ENCODE measurements around the gene HOXC9.

HOXC9 gene

DNA sequence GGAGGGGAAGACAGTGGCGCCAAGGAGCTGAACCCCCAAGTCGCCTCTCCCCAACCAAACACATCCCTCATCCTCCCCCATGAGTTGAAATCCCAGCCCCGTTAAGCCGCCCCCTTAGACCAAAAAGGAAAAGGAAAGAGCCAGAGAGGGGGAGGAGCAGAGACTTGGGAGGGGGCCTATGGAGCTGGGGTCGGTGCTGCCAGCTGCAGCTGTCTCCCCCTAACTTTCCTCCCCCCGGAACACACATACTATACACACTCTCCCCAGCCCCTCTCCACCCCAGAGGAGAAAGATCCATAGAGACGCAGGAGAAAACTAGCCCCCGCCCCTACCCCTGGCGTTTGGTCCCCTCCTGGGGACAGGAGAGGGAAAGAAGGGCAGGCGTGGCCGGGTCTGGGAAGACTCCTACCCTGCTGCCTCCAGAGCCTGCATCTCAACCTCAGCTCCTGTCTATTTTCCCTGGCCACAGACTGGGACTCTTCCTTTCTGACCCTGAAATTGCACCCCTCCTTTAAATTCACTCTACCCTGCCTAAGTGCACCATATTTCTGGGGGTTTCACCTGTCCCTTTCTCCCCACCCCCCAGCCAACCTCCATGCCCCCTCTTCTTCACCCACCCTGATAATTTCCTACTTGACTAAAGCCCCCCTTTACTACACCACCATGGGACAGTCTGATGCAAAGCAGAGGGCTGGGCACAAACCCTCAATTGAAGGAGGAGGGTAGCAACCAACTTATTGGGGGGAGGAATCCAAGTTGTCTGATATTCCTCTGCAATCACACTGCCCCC, 1.7 kb upstream of the HOXC9 start:
- no peak for TF ChIP-seq CTCF (IDR thresholded peaks at IDR 0.05; ENCODE audit: extremely low read depth, missing control alignments)
- DNase-seq (ENCODE audit: low spot score) = no peak

DNA sequence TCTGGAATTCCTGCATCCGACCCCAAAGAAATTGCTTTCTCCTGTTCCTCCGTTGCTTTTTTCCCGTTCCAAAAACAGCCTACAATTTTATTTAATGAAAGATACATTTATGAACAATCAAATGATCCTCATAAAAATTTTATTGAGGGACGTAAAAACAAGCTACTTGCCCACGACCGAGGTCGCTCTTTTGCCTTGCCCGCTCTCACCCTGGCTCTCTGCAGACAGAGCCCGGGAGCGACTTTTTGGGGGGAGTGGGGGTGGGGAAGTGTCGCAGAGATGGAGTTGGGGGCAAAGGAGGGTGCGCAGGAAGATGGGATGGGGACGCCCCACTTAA, 1.1 kb upstream of the HOXC9 start:
- DNase-seq (ENCODE audit: low spot score) = no peak
- TF ChIP-seq CTCF (IDR thresholded peaks at IDR 0.05; ENCODE audit: extremely low read depth, missing control alignments) = no peak

GRCh38 chr12:53999559-54000115, 324 bp upstream of the HOXC9 start:
- TF ChIP-seq CTCF (IDR thresholded peaks at IDR 0.05; ENCODE audit: extremely low read depth, missing control alignments) = no peak
- DNase-seq (ENCODE audit: low spot score) = no peak

DNA sequence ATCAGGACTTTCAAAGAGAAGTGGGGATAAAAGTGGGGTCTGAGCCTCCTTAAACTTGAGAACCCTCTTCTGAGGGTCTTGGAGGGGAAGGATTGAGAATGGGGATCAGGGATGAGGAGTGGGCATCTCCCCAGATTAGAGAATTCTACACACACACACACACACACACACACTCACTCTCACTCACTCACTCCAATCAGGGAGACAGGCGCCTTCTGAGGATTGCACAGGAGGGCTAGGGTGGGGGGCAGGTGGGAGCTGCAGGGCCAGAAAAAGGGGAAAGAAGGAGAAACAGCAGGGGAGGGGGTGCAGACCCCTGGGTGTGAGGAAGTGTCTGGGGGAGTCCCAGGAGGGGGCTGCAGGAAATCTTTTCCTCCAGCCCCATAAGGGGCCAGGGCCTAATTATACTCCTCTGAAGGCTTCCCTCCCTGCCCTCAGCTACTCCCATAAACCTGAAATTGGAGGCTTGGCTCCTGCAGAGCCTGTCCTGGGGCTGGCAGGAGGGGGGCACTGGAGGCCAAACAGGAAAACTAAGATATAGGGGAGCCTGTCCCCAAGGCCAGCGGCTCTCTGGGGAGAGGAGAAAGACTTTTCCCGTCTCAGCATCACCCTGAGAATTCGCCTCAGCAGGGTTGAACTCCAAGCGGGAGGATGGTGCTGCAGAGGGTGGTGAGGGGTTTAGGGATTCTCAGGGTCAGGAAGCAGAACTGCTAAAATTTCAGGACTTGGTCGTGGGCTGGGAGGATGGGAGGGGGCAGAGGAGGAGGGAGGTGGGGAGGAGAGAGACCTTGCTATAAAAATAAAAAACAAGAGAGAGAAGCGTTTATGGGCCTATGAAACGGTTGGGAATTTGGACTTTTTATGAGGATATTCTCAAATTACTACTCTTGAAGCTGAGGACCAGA, 1.6 kb downstream of the HOXC9 start:
- no peak for DNase-seq (ENCODE audit: low spot score)
- TF ChIP-seq CTCF (IDR thresholded peaks at IDR 0.05; ENCODE audit: extremely low read depth, missing control alignments) = no peak

DNA sequence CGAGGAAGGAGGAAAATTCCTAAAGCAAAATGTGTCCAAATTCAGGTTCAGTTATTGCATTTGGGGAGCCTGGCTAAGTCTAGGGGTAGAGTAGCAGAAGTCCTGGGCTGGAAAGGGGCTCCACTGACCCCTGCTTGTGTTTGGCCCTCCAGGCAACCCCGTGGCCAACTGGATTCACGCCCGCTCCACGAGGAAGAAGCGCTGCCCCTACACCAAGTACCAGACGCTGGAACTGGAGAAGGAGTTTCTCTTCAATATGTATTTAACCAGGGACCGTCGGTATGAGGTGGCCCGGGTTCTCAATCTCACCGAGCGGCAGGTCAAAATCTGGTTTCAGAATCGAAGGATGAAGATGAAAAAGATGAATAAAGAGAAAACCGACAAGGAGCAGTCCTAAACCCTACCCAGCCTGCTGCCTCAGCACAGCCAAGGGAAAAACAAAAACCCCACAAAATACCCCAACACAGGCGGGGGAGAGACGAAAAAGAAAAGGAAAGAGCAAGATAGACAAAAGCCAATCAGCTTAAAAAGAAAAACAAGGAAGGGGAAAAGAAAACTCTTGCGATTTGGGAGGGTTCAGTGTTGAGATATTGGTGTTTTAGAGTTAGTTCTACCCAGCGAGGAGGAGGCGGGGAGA, 2.4 kb downstream of the HOXC9 start:
- TF ChIP-seq CTCF (IDR thresholded peaks at IDR 0.05; ENCODE audit: extremely low read depth, missing control alignments) = no peak
- no peak for DNase-seq (ENCODE audit: low spot score)

- TF ChIP-seq CTCF (IDR thresholded peaks at IDR 0.05; ENCODE audit: extremely low read depth, missing control alignments) = no peak
- no peak for DNase-seq (ENCODE audit: low spot score)
Measured at GRCh38 chr12:54002915-54003389, 3.0 kb downstream of the HOXC9 start.
